K562 (cell line): Measurements from ENCODE around the gene IGSF3.

Source experiments
- CTCF ChIP-seq, 3 experiments: IDR thresholded peaks in 2 of 3; conservative IDR thresholded peaks in 1 of 3; 2 replicates each; pipeline ENCODE4 v1.5.1; 2011 to 2012; ENCODE audit warnings: low read length in 3 of 3, mild to moderate bottlenecking in 3 of 3, control low read depth in 2 of 3, improper control_type of control experiment in 1 of 3, inconsistent platforms in 1 of 3, low read depth in 1 of 3, mixed read lengths in 1 of 3, moderate library complexity in 1 of 3; ENCODE audit not compliant: insufficient read depth in 2 of 3
- MAX ChIP-seq: sonication (generic); formaldehyde crosslinking; IDR thresholded peaks from 2 replicates; pipeline ENCODE4 v1.9.0; 2022; ENCODE audit warnings: mild to moderate bottlenecking, missing genetic modification reagents
- NRF1 ChIP-seq, 2 experiments: fragments of 450-650 bp; IDR thresholded peaks in 1 of 2; conservative IDR thresholded peaks in 1 of 2; 2 replicates each; pipeline ENCODE4 v1.6.1; 2014; ENCODE audit warnings: mild to moderate bottlenecking in 2 of 2
- RB1 ChIP-seq: fragments of 450-650 bp; IDR thresholded peaks from 2 replicates; pipeline ENCODE4 v1.6.1; 2017; ENCODE audit warnings: low read depth, mild to moderate bottlenecking
- TF ChIP-seq, protein P1 (sequence below): fragments of 450-650 bp; formaldehyde crosslinking; IDR thresholded peaks from 2 replicates; pipeline ENCODE4 v1.4.0; 2022; ENCODE audit warnings: missing genetic modification characterization
- TF ChIP-seq, protein P2 (sequence below), 2 experiments: IDR thresholded peaks; 2 replicates each; pipeline ENCODE4 v1.6.1; 2012; ENCODE audit warnings: improper control_type of control experiment in 2 of 2, low read depth in 2 of 2, low read length in 2 of 2, borderline replicate concordance in 1 of 2

GRCh38 chr1:116686175-116686574 is 18.6 kb upstream of the IGSF3 start:
- no peak for TF ChIP-seq MAX (CRISPR knock-in tag)
- no peak for TF ChIP-seq CTCF (IDR thresholded peaks at IDR 0.05 in 2 of 3, conservative IDR thresholded peaks at IDR 0.05 in 1 of 3; ENCODE audit: insufficient read depth in 2 of 3, low read depth in 1 of 3, low read length in 3 of 3)
- TF ChIP-seq, protein P1, sequence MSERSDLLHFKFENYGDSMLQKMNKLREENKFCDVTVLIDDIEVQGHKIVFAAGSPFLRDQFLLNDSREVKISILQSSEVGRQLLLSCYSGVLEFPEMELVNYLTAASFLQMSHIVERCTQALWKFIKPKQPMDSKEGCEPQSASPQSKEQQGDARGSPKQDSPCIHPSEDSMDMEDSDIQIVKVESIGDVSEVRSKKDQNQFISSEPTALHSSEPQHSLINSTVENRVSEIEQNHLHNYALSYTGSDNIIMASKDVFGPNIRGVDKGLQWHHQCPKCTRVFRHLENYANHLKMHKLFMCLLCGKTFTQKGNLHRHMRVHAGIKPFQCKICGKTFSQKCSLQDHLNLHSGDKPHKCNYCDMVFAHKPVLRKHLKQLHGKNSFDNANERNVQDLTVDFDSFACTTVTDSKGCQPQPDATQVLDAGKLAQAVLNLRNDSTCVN (CRISPR knock-in tag): no peak
- no peak for TF ChIP-seq RB1
- TF ChIP-seq, protein P2, sequence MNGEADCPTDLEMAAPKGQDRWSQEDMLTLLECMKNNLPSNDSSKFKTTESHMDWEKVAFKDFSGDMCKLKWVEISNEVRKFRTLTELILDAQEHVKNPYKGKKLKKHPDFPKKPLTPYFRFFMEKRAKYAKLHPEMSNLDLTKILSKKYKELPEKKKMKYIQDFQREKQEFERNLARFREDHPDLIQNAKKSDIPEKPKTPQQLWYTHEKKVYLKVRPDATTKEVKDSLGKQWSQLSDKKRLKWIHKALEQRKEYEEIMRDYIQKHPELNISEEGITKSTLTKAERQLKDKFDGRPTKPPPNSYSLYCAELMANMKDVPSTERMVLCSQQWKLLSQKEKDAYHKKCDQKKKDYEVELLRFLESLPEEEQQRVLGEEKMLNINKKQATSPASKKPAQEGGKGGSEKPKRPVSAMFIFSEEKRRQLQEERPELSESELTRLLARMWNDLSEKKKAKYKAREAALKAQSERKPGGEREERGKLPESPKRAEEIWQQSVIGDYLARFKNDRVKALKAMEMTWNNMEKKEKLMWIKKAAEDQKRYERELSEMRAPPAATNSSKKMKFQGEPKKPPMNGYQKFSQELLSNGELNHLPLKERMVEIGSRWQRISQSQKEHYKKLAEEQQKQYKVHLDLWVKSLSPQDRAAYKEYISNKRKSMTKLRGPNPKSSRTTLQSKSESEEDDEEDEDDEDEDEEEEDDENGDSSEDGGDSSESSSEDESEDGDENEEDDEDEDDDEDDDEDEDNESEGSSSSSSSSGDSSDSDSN (IDR thresholded peaks at IDR 0.05; ENCODE audit: borderline replicate concordance in 1 of 2, low read depth in 2 of 2, low read length in 2 of 2): no peak
- TF ChIP-seq NRF1 (conservative IDR thresholded peaks at IDR 0.05 in 1 of 2, IDR thresholded peaks at IDR 0.05 in 1 of 2): no peak
